Osteocyte (in vitro differentiated cells): ENCODE results near the gene PTPRN2. TPM values are rescaled to one million over a fixed set of nuclear protein-coding genes. Genes with fewer than 3 reads are reported as not detected.

Source experiments
- DNase-seq: peaks from one replicate; pipeline ENCODE4 v3.0.0; 2021; ENCODE audit warnings: mixed read lengths; ENCODE audit not compliant: unreplicated experiment; ENCODE audit errors: extremely low spot score
- H3K27ac Mint-ChIP-seq: one replicate; pipeline ENCODE4 v1.8.0; 2021; ENCODE audit warnings: mild to moderate bottlenecking, mixed read lengths; ENCODE audit not compliant: unreplicated experiment
- H3K27me3 Mint-ChIP-seq: one replicate; pipeline ENCODE4 v1.8.0; 2021; ENCODE audit warnings: mixed read lengths; ENCODE audit not compliant: unreplicated experiment
- H3K36me3 Mint-ChIP-seq: one replicate; pipeline ENCODE4 v1.8.0; 2021; ENCODE audit warnings: mixed read lengths; ENCODE audit not compliant: unreplicated experiment
- H3K4me1 Mint-ChIP-seq: one replicate; pipeline ENCODE4 v1.8.0; 2021; ENCODE audit warnings: mixed read lengths; ENCODE audit not compliant: unreplicated experiment
- H3K4me3 Mint-ChIP-seq: one replicate; pipeline ENCODE4 v1.8.0; 2021; ENCODE audit warnings: mild to moderate bottlenecking, moderate library complexity, mixed read lengths; ENCODE audit not compliant: unreplicated experiment
- H3K9me3 Mint-ChIP-seq: one replicate; pipeline ENCODE4 v1.8.0; 2021; ENCODE audit warnings: mixed read lengths; ENCODE audit not compliant: unreplicated experiment
- CTCF ChIP-seq: fragments of 200-600 bp; sonication (generic); IDR thresholded peaks from 2 replicates; pipeline ENCODE4 v1.5.0; 2021; ENCODE audit warnings: antibody characterized with exemption, mild to moderate bottlenecking, moderate library complexity
- total RNA-seq: library from RNA; stranded (reverse); gene quantifications from 2 replicates; pipeline ENCODE4 v1.2.1, GENCODE V29; 2021

Gene PTPRN2
- total RNA-seq, 1 donor from 2014 or later = 0.59 TPM

- Mint-ChIP-seq H3K27me3 (peaks cover 2% of the 10 kb centered on the region), H3K36me3 (no peaks in the 10 kb centered on the region), H3K4me1 (no peaks in the 10 kb centered on the region), H3K4me3 (no peak overlapping the region), H3K27ac (no peak overlapping the region), H3K9me3 (peaks cover 17% of the 10 kb centered on the region)
- DNase-seq = no peak
- TF ChIP-seq CTCF = no peak
Observed at GRCh38 chr7:157767506-157768197, 820.0 kb downstream of the PTPRN2 start.

- H3K27me3 Mint-ChIP-seq = peaks cover 2% of the 10 kb centered on the region
- peaks cover 10% of the 10 kb centered on the region for H3K9me3 Mint-ChIP-seq
- TF ChIP-seq CTCF = no peak
- DNase-seq = no peak
- no peak overlapping the region for H3K4me3 Mint-ChIP-seq
- no peaks in the 10 kb centered on the region for H3K36me3 Mint-ChIP-seq
- H3K27ac Mint-ChIP-seq = no peak overlapping the region
- no peaks in the 10 kb centered on the region for H3K4me1 Mint-ChIP-seq
Observed at GRCh38 chr7:157766098-157766497, 821.5 kb downstream of the PTPRN2 start.

- Mint-ChIP-seq H3K4me1 (no peaks in the 10 kb centered on the region), H3K27me3 (peaks cover 2% of the 10 kb centered on the region), H3K4me3 (no peak overlapping the region), H3K9me3 (peaks cover 17% of the 10 kb centered on the region), H3K27ac (no peak overlapping the region), H3K36me3 (no peaks in the 10 kb centered on the region)
- no peak for TF ChIP-seq CTCF
- no peak for DNase-seq
Observed at GRCh38 chr7:157764946-157765537, 822.6 kb downstream of the PTPRN2 start.

GRCh38 chr7:157764193-157764592 is 823.4 kb downstream of the PTPRN2 start:
- no peak overlapping the region for H3K27ac Mint-ChIP-seq
- H3K4me1 Mint-ChIP-seq = no peaks in the 10 kb centered on the region
- peaks cover 17% of the 10 kb centered on the region for H3K9me3 Mint-ChIP-seq
- no peak overlapping the region for H3K4me3 Mint-ChIP-seq
- H3K36me3 Mint-ChIP-seq = no peaks in the 10 kb centered on the region
- no peak for TF ChIP-seq CTCF
- H3K27me3 Mint-ChIP-seq = peaks cover 2% of the 10 kb centered on the region
- DNase-seq = no peak

GRCh38 chr7:157763279-157764000 is 824.2 kb downstream of the PTPRN2 start:
- Mint-ChIP-seq H3K36me3 (no peaks in the 10 kb centered on the region), H3K4me3 (no peak overlapping the region), H3K27me3 (no peaks in the 10 kb centered on the region), H3K27ac (no peak overlapping the region), H3K9me3 (peaks cover 14% of the 10 kb centered on the region), H3K4me1 (no peaks in the 10 kb centered on the region)
- TF ChIP-seq CTCF = no peak
- DNase-seq = no peak
